ENCODE data around the gene COQ5.
A peak's percentile ranks its signal among the peaks of the same experiment; 100 is the strongest.

COQ5 gene

GRCh38 chr12:120479458-120479857 lies 49.5 kb downstream of the COQ5 start:
- Mint-ChIP-seq H3K4me1 (ENCODE audit: low read depth) (peaks cover 20% of the 10 kb centered on the region), H3K36me3 (ENCODE audit: low read depth) (no peaks in the 10 kb centered on the region), H3K4me3 (no peak overlapping the region), H3K27me3 (no peaks in the 10 kb centered on the region), H3K9me3 (no peaks in the 10 kb centered on the region), H3K27ac (no peak overlapping the region)

DNA sequence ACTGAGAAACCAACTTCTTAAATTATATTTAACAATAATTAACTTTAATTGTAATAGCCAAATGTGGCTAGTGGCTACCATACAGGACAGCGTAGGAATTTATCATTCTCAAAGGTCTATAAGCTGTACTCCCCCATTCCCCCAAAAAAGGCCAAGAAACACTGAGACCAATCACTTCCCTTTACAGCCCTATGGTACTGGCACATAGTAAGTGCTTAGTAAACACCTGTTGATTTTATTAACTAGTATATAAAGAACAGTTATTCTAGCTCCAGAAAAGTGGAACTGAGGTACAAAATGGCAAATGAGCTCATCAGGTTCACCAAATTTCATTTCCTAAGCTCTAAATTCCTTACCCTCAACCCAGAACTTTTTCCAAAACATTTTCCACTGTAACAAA lies 53.3 kb downstream of the COQ5 start:
- peaks cover 33% of the 10 kb centered on the region for H3K4me1 Mint-ChIP-seq (ENCODE audit: low read depth)
- no peak overlapping the region for H3K27ac Mint-ChIP-seq
- no peak overlapping the region for H3K4me3 Mint-ChIP-seq
- no peaks in the 10 kb centered on the region for H3K27me3 Mint-ChIP-seq
- no peaks in the 10 kb centered on the region for H3K9me3 Mint-ChIP-seq
- no peaks in the 10 kb centered on the region for H3K36me3 Mint-ChIP-seq (ENCODE audit: low read depth)

- H3K9me3 Mint-ChIP-seq, result no peaks in the 10 kb centered on the region
- no peaks in the 10 kb centered on the region for H3K36me3 Mint-ChIP-seq (ENCODE audit: low read depth)
- H3K4me3 Mint-ChIP-seq, result no peak overlapping the region
- no peak overlapping the region for H3K27ac Mint-ChIP-seq
- H3K27me3 Mint-ChIP-seq, result no peaks in the 10 kb centered on the region
- H3K4me1 Mint-ChIP-seq (ENCODE audit: low read depth), result peaks cover 36% of the 10 kb centered on the region
Measured at GRCh38 chr12:120474616-120474960, 54.4 kb downstream of the COQ5 start.

- Mint-ChIP-seq H3K27me3 (no peaks in the 10 kb centered on the region), H3K4me3 (no peak overlapping the region), H3K9me3 (no peaks in the 10 kb centered on the region), H3K4me1 (ENCODE audit: low read depth) (peaks cover 36% of the 10 kb centered on the region), H3K27ac (no peak overlapping the region), H3K36me3 (ENCODE audit: low read depth) (no peaks in the 10 kb centered on the region)
Measured at GRCh38 chr12:120473807-120474615, 54.9 kb downstream of the COQ5 start.

GRCh38 chr12:120472521-120472920 lies 56.4 kb downstream of the COQ5 start:
- Mint-ChIP-seq H3K27ac (no peak overlapping the region), H3K9me3 (no peaks in the 10 kb centered on the region), H3K27me3 (no peaks in the 10 kb centered on the region), H3K4me1 (ENCODE audit: low read depth) (peaks cover 45% of the 10 kb centered on the region), H3K36me3 (ENCODE audit: low read depth) (peaks cover 7% of the 10 kb centered on the region), H3K4me3 (no peak overlapping the region)

GRCh38 chr12:120470150-120470784 lies 58.7 kb downstream of the COQ5 start:
- Mint-ChIP-seq H3K4me3 (peak overlapping the region; percentile 91), H3K36me3 (ENCODE audit: low read depth) (peaks cover 28% of the 10 kb centered on the region)

DNA sequence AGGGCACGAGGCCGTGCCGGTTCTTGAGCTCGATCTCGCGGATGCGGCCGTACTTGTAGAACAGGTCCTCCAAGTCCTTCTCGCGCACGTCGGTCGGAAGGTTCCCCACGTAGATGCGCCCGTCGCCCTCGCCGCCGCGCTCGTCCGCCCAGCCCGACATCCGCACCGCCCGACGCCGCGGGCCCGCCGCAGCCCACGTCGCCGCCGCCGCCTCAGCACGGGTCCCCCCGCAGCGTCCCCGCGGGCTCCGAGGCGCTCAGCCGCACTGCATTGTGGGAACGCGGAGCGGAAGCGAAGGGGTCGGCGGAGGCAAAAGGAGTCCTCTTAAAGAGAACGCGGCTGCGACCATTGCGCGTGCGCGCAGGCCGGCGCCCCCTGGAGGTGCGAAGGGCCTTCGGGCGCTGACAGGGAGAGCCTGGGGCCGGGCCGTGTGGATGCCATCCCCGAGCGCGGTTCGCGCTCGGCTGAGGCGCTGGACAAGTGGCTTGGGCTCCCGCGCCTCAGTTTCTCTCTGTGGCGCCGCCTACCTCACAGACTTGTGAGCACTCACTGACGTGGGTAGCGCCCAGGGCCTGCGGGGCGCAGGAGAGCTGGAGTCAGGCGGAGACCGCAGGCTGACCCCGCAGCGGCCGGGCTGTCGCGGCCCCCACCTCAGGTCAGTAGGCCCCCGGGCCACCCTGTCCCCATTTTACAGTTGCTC lies 59.4 kb downstream of the COQ5 start, which contains the start of gene SRSF9:
TSS of gene SRSF9 (minus strand) at position 299 of the 700 bp plus-strand sequence. CDS start at position 160, 139 bp downstream.
- Mint-ChIP-seq H3K4me1 (ENCODE audit: low read depth) (peaks cover 68% of the 10 kb centered on the region), H3K4me3 (peak within 1 kb of the TSS; percentile 91), H3K27ac (peak within 1 kb of the TSS; percentile 77), H3K27me3 (no peaks in the 10 kb centered on the region), H3K9me3 (no peaks in the 10 kb centered on the region), H3K36me3 (ENCODE audit: low read depth) (peaks cover 35% of the 10 kb centered on the region)

More at GRCh38 chr12:120470150-120470784, 58.7 kb downstream of the COQ5 start:
- no peaks in the 10 kb centered on the region for H3K9me3 Mint-ChIP-seq
- peak overlapping the region; percentile 76 for H3K27ac Mint-ChIP-seq
- H3K27me3 Mint-ChIP-seq, result no peaks in the 10 kb centered on the region
- peaks cover 66% of the 10 kb centered on the region for H3K4me1 Mint-ChIP-seq (ENCODE audit: low read depth)

- peaks cover 66% of the 10 kb centered on the region for H3K4me1 Mint-ChIP-seq (ENCODE audit: low read depth)
- H3K9me3 Mint-ChIP-seq, result no peaks in the 10 kb centered on the region
- H3K4me3 Mint-ChIP-seq, result peak overlapping the region; percentile 91
- peak overlapping the region; percentile 77 for H3K27ac Mint-ChIP-seq
- H3K27me3 Mint-ChIP-seq, result no peaks in the 10 kb centered on the region
- H3K36me3 Mint-ChIP-seq (ENCODE audit: low read depth), result peaks cover 41% of the 10 kb centered on the region
Measured at GRCh38 chr12:120468821-120469449, 60.0 kb downstream of the COQ5 start.

- peaks cover 63% of the 10 kb centered on the region for H3K4me1 Mint-ChIP-seq (ENCODE audit: low read depth)
- H3K4me3 Mint-ChIP-seq, result peak overlapping the region; percentile 91
- peak overlapping the region; percentile 77 for H3K27ac Mint-ChIP-seq
- H3K27me3 Mint-ChIP-seq, result no peaks in the 10 kb centered on the region
- H3K36me3 Mint-ChIP-seq (ENCODE audit: low read depth), result peaks cover 47% of the 10 kb centered on the region
- H3K9me3 Mint-ChIP-seq, result no peaks in the 10 kb centered on the region
Measured at GRCh38 chr12:120468325-120468820, 60.6 kb downstream of the COQ5 start.

DNA sequence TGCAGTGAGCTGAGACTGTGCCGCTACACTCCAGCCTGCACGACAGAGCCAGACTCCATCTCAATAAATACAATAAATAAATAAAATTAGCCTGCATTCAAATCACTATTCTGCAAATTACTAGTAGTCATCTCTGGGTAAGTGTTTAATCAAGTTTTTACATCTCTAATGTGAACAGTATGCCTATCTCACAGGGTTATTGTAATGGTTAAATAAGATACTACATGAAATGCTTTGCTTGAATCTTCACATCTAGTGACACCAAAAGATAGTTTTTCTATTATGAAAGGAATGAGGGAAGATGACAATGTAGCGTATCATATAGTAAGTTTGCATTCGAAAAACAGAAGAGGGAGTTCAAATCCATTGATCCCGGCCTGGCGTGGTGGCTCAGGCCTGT lies 61.5 kb downstream of the COQ5 start:
- peaks cover 57% of the 10 kb centered on the region for H3K4me1 Mint-ChIP-seq (ENCODE audit: low read depth)
- no peaks in the 10 kb centered on the region for H3K9me3 Mint-ChIP-seq
- H3K27me3 Mint-ChIP-seq, result no peaks in the 10 kb centered on the region
- no peak overlapping the region for H3K27ac Mint-ChIP-seq
- peaks cover 56% of the 10 kb centered on the region for H3K36me3 Mint-ChIP-seq (ENCODE audit: low read depth)
- peak overlapping the region; percentile 91 for H3K4me3 Mint-ChIP-seq

DNA sequence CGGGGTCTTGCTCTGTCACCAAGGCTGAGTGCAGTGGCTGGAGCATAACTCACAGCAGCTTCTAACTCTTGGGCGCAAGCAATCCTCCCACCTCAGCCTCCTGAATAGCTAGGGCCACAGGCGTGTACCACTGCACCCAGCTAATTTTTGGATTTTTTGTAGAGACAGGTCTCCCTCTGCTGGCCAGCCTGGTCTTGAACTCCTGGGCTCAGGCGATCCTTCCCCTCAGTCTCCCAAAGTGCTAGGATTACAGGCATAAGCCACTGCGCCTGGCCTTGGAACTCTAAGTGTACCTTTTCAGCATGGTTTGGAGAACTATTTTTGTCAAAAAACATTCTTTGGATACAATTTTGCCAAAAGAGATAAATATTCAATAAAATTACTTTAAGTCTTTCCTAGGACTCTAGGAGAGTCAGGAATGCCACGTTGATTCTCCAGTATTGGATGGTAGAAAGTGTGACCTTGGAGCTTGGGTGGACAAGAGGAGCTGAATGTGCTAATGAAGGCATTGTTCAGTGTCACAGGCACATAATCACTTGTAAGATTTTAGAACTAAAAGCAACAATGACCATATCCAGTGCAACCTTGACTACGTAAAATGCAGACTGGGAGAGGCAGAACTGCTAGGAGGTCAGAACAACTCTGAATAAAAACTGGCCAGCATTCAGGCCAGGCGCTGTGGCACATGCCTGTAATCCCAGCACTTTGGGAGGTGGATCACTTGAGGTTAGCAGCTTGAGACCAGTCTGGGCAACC lies 62.2 kb downstream of the COQ5 start:
- Mint-ChIP-seq H3K27ac (peak overlapping the region; percentile 50), H3K4me1 (ENCODE audit: low read depth) (peaks cover 51% of the 10 kb centered on the region), H3K27me3 (no peaks in the 10 kb centered on the region), H3K36me3 (ENCODE audit: low read depth) (peaks cover 63% of the 10 kb centered on the region), H3K4me3 (peak overlapping the region; percentile 14), H3K9me3 (no peaks in the 10 kb centered on the region)

GRCh38 chr12:120465756-120466155 lies 63.2 kb downstream of the COQ5 start:
- H3K4me1 Mint-ChIP-seq (ENCODE audit: low read depth), result peaks cover 44% of the 10 kb centered on the region
- no peak overlapping the region for H3K4me3 Mint-ChIP-seq
- H3K36me3 Mint-ChIP-seq (ENCODE audit: low read depth), result peaks cover 68% of the 10 kb centered on the region
- peak overlapping the region; percentile 53 for H3K27ac Mint-ChIP-seq
- H3K9me3 Mint-ChIP-seq, result no peaks in the 10 kb centered on the region
- H3K27me3 Mint-ChIP-seq, result no peaks in the 10 kb centered on the region

DNA sequence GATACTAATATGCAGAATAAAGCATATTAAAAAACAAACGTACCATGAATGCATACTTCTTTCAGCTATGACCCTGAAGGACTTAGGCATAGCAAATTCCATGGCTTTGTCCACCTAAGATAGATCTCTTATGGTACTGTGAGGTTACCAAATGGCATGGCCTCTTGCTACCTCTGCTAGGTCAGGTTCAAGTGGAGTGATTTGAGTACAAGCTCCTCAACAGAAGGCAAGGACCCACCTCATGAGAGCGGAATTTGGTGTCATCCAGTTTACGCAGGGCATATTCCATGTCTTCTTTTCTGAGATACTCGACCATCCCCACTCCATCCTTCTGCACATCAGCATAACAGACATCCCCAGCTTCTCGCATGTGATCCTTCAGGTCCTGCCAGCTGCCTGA lies 65.2 kb downstream of the COQ5 start:
- H3K4me1 Mint-ChIP-seq (ENCODE audit: low read depth), result peaks cover 36% of the 10 kb centered on the region
- H3K4me3 Mint-ChIP-seq, result no peak overlapping the region
- peak overlapping the region; percentile 55 for H3K27ac Mint-ChIP-seq
- peaks cover 81% of the 10 kb centered on the region for H3K36me3 Mint-ChIP-seq (ENCODE audit: low read depth)
- no peaks in the 10 kb centered on the region for H3K9me3 Mint-ChIP-seq
- no peaks in the 10 kb centered on the region for H3K27me3 Mint-ChIP-seq

DNA sequence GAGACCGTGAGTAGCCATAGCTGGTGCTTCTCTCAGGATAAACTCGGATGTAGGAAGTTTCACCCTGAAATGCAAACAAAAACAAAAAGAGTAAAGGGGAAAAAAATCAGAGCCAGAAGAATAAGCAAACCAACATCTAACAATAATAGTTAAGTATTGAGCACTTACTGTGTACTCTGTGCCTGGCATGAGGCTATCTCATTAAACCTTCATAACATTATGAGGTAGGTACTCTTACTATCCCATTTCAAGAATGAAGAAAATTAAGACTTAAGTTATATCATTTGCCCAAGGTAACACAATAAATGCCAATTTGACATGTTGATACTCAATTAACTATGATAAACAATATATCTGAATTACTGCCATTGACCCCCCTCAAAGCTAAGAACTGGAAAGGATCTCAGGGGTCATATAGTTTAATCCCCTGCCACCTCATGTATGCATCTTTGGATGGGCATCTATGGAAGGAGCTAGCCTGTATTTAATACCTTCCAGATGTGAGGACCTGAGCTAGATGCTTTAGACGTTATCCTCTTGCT lies 66.8 kb downstream of the COQ5 start:
- no peaks in the 10 kb centered on the region for H3K9me3 Mint-ChIP-seq
- H3K4me1 Mint-ChIP-seq (ENCODE audit: low read depth), result peaks cover 25% of the 10 kb centered on the region
- no peak overlapping the region for H3K4me3 Mint-ChIP-seq
- H3K27ac Mint-ChIP-seq, result peak overlapping the region; percentile 76
- H3K27me3 Mint-ChIP-seq, result no peaks in the 10 kb centered on the region
- peaks cover 79% of the 10 kb centered on the region for H3K36me3 Mint-ChIP-seq (ENCODE audit: low read depth)
